Spleen (tissue), 11 donors: ENCODE data around the gene COL27A1. TPM values are rescaled to one million over a fixed set of nuclear protein-coding genes. Genes with fewer than 3 reads are reported as not detected.

ENCODE experiments used
- DNase-seq: peaks from one replicate; pipeline ENCODE4 v3.0.0-alpha.2; 2020
- H3K27ac ChIP-seq, 8 donors: fragments of 200-600 bp; sonication (generic) in 7 of 8; 1 replicate in 4 of 8; 2 replicates in 4 of 8; pipeline versions ENCODE4 v1.5.0 to v1.8.0; 2016 to 2021; ENCODE audit warnings: inconsistent platforms in 4 of 8, mild to moderate bottlenecking in 4 of 8, moderate library complexity in 1 of 8
- H3K27me3 ChIP-seq, 7 donors: fragments of 200-600 bp; sonication (generic) in 6 of 7; replicated peaks in 1 of 7; 1 replicate in 4 of 7; 2 replicates in 3 of 7; pipeline versions ENCODE4 v1.5.0 to v1.8.0; 2016 to 2021; ENCODE audit warnings: inconsistent platforms in 3 of 7, mild to moderate bottlenecking in 1 of 7
- H3K36me3 ChIP-seq, 6 donors: fragments of 200-600 bp; sonication (generic) in 5 of 6; 1 replicate in 4 of 6; 2 replicates in 2 of 6; pipeline versions ENCODE4 v1.5.0 to v1.8.0; 2016 to 2021; ENCODE audit warnings: inconsistent platforms in 2 of 6
- H3K4me1 ChIP-seq, 6 donors: fragments of 200-600 bp; sonication (generic) in 5 of 6; 1 replicate in 3 of 6; 2 replicates in 3 of 6; pipeline versions ENCODE4 v1.5.0 to v1.8.0; 2016 to 2021; ENCODE audit warnings: inconsistent platforms in 3 of 6
- H3K4me3 ChIP-seq, 8 donors: fragments of 200-600 bp; sonication (generic) in 7 of 8; 1 replicate in 4 of 8; 2 replicates in 4 of 8; pipeline versions ENCODE4 v1.5.0 to v1.8.0; 2016 to 2021; ENCODE audit warnings: inconsistent platforms in 4 of 8, mild to moderate bottlenecking in 4 of 8, moderate library complexity in 2 of 8
- H3K9me3 ChIP-seq, 8 donors: fragments of 200-600 bp; sonication (generic) in 7 of 8; 1 replicate in 4 of 8; 2 replicates in 4 of 8; pipeline versions ENCODE4 v1.5.0 to v1.8.0; 2016 to 2021; ENCODE audit warnings: inconsistent platforms in 4 of 8
- CTCF ChIP-seq, 11 experiments: fragments of 200-600 bp in 7 of 11; fragments of 450-650 bp in 4 of 11; sonication (generic) in 4 of 11; IDR thresholded peaks in 8 of 11; conservative IDR thresholded peaks in 3 of 11; 1 replicate in 7 of 11; 2 replicates in 4 of 11; pipeline versions ENCODE4 v1.4.0 to v1.8.0; 2016 to 2021; ENCODE audit warnings: antibody characterized with exemption in 11 of 11, inconsistent platforms in 4 of 11, mild to moderate bottlenecking in 1 of 11
- POLR2A ChIP-seq, 3 donors: fragments of 450-650 bp; IDR thresholded peaks; one replicate each; pipeline ENCODE4 v1.5.1; 2017; ENCODE audit warnings: antibody characterized with exemption in 3 of 3, mild to moderate bottlenecking in 1 of 3
- POLR2AphosphoS5 ChIP-seq, 3 donors: sonication (generic); formaldehyde crosslinking; IDR thresholded peaks; one replicate each; pipeline ENCODE4 v1.5.1; 2017; ENCODE audit warnings: antibody characterized with exemption in 3 of 3
- WGBS, 5 donors: extraction: QIAGEN DNeasy Blood & Tissue Kit in 3 of 5; methylation state at CpG; one replicate each; pipeline versions ENCODE4 v1.1.5 to v1.1.7; 2013 to 2018; 5-methylcytosine and 5-hydroxymethylcytosine counted together
- intact Hi-C: fragments of 100-400 bp; cut with DNase I; formaldehyde crosslinking; loops from one replicate; pipeline ENCODE4 v1.15.0; 2023; ENCODE audit warnings: low total_unique reads
- polyA plus RNA-seq, 3 donors: library from polyadenylated mRNA; stranded (reverse); fragments of 200-250 nt; gene quantifications; one replicate each; pipeline ENCODE4 v1.2.1, GENCODE V29; 2013
- total RNA-seq, 7 donors: library from RNA; depleted of rRNA in 3 of 7; stranded (reverse); fragments of >200 nt in 3 of 7; fragmentation: NEBNext Ultra II Directional in 4 of 7; extraction: Animal tissue kit (Norgen Biotek cat#: 25700) in 4 of 7; gene quantifications; one replicate each; pipeline versions ENCODE4 v1.1.0 to v1.2.1, GENCODE V29; 2016 to 2021
- donor health status: healthy with polysubstance abuse.
- donor health status: DM: no; HTN: no; CAD: no; lungs with moderate emphysema.
- donor health status: DM: no; HTN: no; CAD: no.
- donor health status: Bipolar disorder and iron deficiency.
- donor health status: healthy.
- donor health status: DM: no; HTN: no; CAD: no.
- donor health status: DM: yes; HTN: yes; CAD: no.

The COL27A1 gene
- total and polyA plus RNA-seq, 10 donors: 2.1 to 23.4 (median 6.1) TPM

GRCh38 chr9:114289571-114290481 is 134.5 kb downstream of the COL27A1 start:
- WGBS, 5 donors: 78 to 91% (median 80%) methylated on average over 11 to 13 of the region's 13 CpGs
- peak; percentile 62 for DNase-seq
- H3K9me3 ChIP-seq: peaks cover 0 to 8% (median 7%) of the 10 kb centered on the region in 8 donors
- intact Hi-C loops: loop anchor here (10.0 kb wide), 1 partner anchor 205 kb away; no protein-coding TSS in a partner anchor
- peaks cover 0 to 15% (median 4%) of the 10 kb centered on the region in 6 donors for H3K4me1 ChIP-seq
- no peak overlapping the region for H3K4me3 ChIP-seq
- H3K36me3 ChIP-seq: no peaks in the 10 kb centered on the region
- TF ChIP-seq CTCF (IDR thresholded peaks at IDR 0.05 in 8 of 11, conservative IDR thresholded peaks at IDR 0.05 in 3 of 11): no peak
- no peak for TF ChIP-seq POLR2AphosphoS5 (IDR thresholded peaks at IDR 0.05)
- no peak for TF ChIP-seq POLR2A (IDR thresholded peaks at IDR 0.05)
- H3K27me3 ChIP-seq: peaks cover 0 to 12% (median 0%) of the 10 kb centered on the region in 7 donors
- no peak overlapping the region for H3K27ac ChIP-seq

GRCh38 chr9:114290561-114290986 is 135.2 kb downstream of the COL27A1 start:
- peaks cover 0 to 15% (median 4%) of the 10 kb centered on the region in 6 donors for H3K4me1 ChIP-seq
- H3K4me3 ChIP-seq: no peak overlapping the region
- TF ChIP-seq POLR2A (IDR thresholded peaks at IDR 0.05): no peak
- TF ChIP-seq CTCF (IDR thresholded peaks at IDR 0.05 in 8 of 11, conservative IDR thresholded peaks at IDR 0.05 in 3 of 11): no peak
- no peak for TF ChIP-seq POLR2AphosphoS5 (IDR thresholded peaks at IDR 0.05)
- H3K27ac ChIP-seq: no peak overlapping the region
- peak; percentile 59 for DNase-seq
- no peaks in the 10 kb centered on the region for H3K36me3 ChIP-seq
- intact Hi-C loops: loop anchor here (10.0 kb wide), 1 partner anchor 206 kb away; no protein-coding TSS in a partner anchor
- peaks cover 0 to 12% (median 0%) of the 10 kb centered on the region in 7 donors for H3K27me3 ChIP-seq
- 66 to 77% (median 68%) methylated on average over 7 of the region's 7 CpGs for WGBS, 5 donors
- peaks cover 0 to 16% (median 15%) of the 10 kb centered on the region in 8 donors for H3K9me3 ChIP-seq

DNA sequence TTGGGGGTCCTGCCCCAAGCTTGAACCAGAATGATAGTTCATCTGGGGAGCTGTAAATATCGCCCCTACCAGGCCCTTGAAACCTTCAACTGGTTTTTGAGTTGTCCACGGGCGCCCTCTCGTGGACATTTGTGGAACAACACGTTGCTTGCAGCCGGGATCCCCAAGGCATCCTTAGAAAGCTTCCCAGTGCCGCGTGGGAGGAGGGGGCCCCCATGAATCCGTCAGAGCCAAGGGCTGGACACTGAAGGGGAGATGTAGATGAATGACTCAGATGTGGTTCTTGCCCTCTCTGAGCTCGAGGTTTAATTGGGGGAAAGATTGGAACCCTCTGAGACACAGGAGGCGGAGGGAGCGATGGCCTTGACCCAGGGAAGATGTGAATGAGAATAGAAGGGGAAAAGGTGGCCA is 135.7 kb downstream of the COL27A1 start:
- Histone ChIP-seq H3K27ac (no peak overlapping the region), H3K4me3 (no peak overlapping the region), H3K36me3 (no peaks in the 10 kb centered on the region), H3K4me1 (peaks cover 0 to 15% (median 4%) of the 10 kb centered on the region in 6 donors), H3K27me3 (peaks cover 0 to 12% (median 0%) of the 10 kb centered on the region in 7 donors), H3K9me3 (peaks cover 0 to 20% (median 20%) of the 10 kb centered on the region in 8 donors)
- intact Hi-C loops: loop anchor here (10.0 kb wide), 1 partner anchor 206 kb away; no protein-coding TSS in a partner anchor
- 17 to 22% (median 20%) methylated on average over 11 to 12 of the region's 12 CpGs for WGBS, 5 donors
- peak; percentile 78 to 96 (median 93) for TF ChIP-seq CTCF (IDR thresholded peaks at IDR 0.05 in 8 of 11, conservative IDR thresholded peaks at IDR 0.05 in 3 of 11)
- no peak for TF ChIP-seq POLR2AphosphoS5 (IDR thresholded peaks at IDR 0.05)
- peak; percentile 91 for DNase-seq
